CD4-positive, alpha-beta T cell treated with Interleukin-15 for 4 hours (primary cell): ENCODE measurements around the gene PLCB4.

Experiments
- DNase-seq: peaks from one replicate; pipeline ENCODE4 v3.0.0-alpha.2; 2020; ENCODE audit warnings: low spot score

Gene PLCB4

DNA sequence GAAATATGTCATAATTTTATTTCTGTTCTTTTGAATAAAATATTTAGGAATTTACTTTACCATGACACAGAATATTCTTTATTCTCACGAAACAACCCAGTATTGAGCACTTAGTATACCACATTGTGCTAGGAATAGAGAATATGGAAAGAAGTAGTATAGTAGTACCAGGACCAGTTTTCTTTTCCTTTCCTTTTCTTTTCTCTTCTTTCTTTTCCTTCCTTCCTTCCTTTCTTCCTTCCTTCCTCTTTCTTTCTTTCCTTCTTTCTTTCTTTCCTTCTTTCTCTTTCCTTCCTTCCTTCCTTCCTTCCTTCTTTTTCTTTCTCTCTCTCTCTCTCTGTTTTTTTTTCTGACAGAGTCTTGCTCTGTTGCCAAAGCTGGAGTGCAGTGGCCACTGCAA lies 7.5 kb upstream of the PLCB4 start:
- DNase-seq, result no peak

GRCh38 chr20:9062066-9062465 lies 6.8 kb upstream of the PLCB4 start:
- no peak for DNase-seq

DNA sequence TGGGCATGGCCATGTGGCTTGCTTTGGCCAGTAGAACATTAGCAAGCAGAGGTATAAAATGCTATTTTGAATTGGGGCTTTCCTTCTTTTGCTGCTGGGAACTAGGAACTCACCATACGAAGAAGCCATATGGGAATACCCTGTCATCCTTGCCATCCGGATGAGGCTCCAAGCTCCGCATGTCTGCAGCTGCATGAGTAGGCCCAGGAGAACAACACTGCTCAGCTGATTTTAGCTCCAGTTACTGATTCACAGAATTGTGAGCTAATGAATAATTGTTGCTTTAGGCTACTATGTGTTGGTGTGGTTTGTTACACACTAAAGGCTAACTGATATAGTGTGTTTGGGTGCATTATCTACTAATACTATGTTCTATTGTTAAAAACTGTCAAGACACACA lies 2.7 kb upstream of the PLCB4 start:
- no peak for DNase-seq

GRCh38 chr20:9068233-9068801 lies 570 bp upstream of the PLCB4 start:
- DNase-seq, result no peak

DNA sequence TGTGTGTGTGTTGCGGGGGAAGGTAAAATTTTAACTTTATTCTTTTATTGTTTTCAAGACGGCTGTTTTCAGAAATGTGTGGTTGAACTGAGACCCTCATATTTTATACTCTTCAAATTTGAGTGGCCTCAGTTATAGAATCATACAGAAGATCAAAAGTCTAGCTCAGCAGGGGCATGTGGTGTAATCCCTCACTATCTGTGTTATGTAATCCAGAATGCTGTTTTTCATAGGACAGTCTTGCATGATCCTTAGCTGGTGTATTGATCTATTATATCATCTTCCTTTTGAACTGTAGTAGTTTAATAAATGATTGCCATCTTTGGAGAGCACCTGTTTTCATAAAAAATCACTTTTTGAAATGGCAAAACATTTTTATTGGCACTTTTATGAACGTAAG lies 1.4 kb downstream of the PLCB4 start:
- no peak for DNase-seq

DNA sequence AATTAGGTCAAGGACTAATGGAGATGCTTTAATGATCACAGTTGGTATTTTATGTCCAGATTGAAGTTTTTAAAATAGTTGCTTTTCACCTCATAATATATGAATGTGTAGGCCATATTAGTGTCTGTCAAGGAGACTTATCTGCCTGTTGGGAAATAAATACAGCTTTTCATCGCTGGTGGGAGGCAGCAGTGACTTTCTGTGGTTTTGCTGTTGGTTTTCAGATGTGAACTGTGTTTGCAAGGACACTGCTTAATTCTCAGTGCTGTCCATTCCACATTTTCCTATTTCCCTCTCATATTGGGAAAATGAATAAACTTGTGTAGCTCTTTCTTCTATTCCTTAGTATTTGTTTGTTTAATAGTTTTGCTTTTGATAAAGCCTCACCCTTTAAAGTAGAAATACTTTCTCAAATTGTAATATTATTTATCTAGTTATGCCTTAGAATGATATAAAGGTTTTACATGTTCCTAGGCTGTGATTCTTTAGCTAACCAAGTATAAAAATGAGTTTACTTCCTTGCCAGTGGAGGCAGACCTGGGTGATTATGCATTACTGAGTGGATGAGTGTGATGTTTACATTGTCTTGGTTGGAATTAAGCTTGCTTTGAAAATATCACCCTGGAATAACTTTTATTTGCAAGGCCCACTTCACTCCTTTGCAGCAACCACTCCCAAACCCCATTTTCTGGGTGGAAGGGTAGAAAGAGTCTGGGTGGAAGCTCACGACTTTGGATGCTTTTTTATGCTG lies 3.3 kb downstream of the PLCB4 start:
- no peak for DNase-seq

GRCh38 chr20:9072861-9073500 lies 4.1 kb downstream of the PLCB4 start:
- DNase-seq, result no peak

GRCh38 chr20:9075264-9076095 lies 6.6 kb downstream of the PLCB4 start:
- DNase-seq, result no peak

DNA sequence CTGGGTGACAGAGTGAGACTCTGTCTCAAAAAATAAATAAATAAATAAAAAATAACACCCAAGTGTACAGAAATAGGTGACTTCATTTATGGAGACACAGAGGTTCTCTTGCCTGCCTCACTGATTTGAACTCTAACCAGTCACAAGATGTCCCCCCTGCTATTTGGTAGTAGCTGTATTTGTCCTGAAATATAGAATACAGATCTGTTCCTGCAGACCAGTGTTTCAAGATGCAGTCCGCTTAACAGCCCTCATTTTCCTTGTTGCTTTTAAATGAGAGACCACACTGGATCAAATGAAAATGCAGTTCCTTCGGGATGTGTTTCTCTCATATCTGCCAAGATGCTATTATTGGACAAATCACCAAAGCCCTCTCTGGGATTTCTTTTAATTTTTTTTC lies 7.6 kb downstream of the PLCB4 start:
- DNase-seq, result no peak

GRCh38 chr20:9078826-9079731 lies 10.2 kb downstream of the PLCB4 start:
- no peak for DNase-seq

GRCh38 chr20:9081423-9081966 lies 12.6 kb downstream of the PLCB4 start:
- DNase-seq, result no peak

GRCh38 chr20:9082741-9083140 lies 13.9 kb downstream of the PLCB4 start:
- DNase-seq, result no peak

- DNase-seq, result no peak
Observed at GRCh38 chr20:9087531-9088217, 18.8 kb downstream of the PLCB4 start.

DNA sequence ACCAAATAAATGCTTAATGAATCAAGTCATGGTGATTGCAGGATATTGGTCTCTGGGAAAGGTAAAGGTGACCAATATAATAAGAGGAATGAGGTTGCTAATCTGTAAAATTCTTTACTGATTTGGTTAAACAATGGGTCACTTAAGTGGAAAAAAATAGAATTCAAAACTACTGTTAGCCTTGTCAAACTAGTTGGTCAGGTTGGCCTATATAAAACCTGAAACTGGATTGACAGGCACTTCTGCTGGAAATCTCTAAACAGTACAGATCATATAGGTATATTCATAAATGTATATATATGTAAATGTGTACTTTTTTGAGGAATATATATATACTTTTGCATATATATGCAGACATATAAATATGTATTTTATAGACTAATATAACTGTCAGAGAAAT lies 19.7 kb downstream of the PLCB4 start:
- no peak for DNase-seq

GRCh38 chr20:9092113-9092512 lies 23.2 kb downstream of the PLCB4 start:
- DNase-seq, result no peak

DNA sequence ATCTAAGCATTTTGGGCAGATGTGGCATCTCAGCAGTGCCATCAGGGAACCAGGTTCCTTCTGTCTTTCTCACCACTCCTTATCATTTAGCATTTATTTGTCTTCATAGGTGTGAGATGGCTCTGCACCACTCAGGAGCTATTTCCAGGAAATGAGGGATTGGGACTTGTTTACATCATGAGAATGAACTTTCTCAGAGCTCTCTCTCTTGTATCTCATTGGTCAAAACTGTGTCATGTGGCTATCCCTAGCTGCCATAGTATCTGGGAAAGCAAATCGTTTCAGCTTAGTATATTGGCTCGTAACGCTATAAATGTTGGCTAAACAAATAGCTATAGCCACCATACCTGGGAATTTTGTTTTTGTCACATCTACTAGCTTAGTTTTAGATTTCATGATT lies 23.8 kb downstream of the PLCB4 start:
- no peak for DNase-seq

- no peak for DNase-seq
Observed at GRCh38 chr20:9093218-9093957, 24.5 kb downstream of the PLCB4 start.

GRCh38 chr20:9099372-9099771 lies 30.5 kb downstream of the PLCB4 start:
- DNase-seq, result no peak

- no peak for DNase-seq
Observed at GRCh38 chr20:9100691-9101090, 31.8 kb downstream of the PLCB4 start.

- DNase-seq, result no peak
Observed at GRCh38 chr20:9102456-9102855, 33.6 kb downstream of the PLCB4 start.
